GM12872 (cell line): ENCODE measurements around the gene CD163L1.

ENCODE experiments used
- TF ChIP-seq, protein P1 (sequence below): IDR thresholded peaks from 3 replicates; pipeline ENCODE4 v1.5.1; 2011; ENCODE audit warnings: low read depth, mild to moderate bottlenecking, low read length, moderate library complexity; ENCODE audit not compliant: insufficient read depth

The CD163L1 gene

GRCh38 chr12:7351177-7351576 is 92.8 kb downstream of the CD163L1 start:
- TF ChIP-seq, protein P1, sequence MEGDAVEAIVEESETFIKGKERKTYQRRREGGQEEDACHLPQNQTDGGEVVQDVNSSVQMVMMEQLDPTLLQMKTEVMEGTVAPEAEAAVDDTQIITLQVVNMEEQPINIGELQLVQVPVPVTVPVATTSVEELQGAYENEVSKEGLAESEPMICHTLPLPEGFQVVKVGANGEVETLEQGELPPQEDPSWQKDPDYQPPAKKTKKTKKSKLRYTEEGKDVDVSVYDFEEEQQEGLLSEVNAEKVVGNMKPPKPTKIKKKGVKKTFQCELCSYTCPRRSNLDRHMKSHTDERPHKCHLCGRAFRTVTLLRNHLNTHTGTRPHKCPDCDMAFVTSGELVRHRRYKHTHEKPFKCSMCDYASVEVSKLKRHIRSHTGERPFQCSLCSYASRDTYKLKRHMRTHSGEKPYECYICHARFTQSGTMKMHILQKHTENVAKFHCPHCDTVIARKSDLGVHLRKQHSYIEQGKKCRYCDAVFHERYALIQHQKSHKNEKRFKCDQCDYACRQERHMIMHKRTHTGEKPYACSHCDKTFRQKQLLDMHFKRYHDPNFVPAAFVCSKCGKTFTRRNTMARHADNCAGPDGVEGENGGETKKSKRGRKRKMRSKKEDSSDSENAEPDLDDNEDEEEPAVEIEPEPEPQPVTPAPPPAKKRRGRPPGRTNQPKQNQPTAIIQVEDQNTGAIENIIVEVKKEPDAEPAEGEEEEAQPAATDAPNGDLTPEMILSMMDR: no peak

DNA sequence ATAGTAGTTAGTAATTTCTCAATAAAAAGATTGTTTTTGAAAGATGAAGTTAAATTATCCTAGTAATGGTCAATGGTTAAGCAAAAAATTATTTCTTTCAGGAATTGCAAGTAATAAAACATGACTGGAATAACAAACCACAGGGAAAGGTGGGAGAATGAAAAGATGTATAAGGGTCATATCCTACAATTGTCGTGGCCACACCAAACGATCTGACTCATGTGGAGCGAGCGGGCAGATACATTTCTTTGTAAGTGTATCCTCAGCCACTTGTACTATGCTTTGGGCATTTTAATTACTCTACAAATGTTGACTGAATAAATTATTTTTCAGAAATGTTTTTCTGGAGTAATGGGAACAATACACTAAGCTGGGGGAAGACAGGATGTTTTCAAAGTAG is 94.5 kb downstream of the CD163L1 start:
- TF ChIP-seq, protein P1: no peak

DNA sequence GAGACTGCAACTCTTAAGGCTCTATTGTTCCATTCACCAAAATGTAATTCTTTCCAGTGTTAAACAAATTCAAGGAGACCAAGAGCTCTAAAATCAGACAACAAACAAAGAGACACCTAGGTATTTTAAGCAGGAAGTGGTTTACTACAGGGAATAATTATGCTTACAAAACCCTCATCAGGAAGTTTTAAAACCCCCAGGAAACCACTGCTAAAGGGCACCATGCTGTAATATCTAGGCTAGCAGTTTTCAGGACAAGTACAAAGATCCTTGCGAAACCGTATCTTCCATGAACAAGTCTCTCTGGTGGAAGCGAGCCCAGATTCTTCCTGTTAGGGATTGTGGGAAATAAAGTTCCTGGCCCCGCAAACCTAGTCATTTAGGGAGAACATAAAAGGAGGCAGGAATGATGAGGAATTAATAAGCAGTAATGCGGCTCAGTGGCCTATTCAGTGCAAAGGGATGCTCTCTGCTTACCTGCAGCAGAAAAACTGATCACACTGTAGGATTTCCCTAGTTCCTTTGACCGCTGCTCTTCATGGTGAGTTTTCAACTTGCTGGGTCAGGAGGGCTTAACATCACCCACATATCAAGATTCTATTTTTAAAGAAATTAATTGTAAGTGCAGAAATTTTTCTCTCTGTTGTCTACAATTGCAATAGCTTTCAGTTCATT is 97.3 kb downstream of the CD163L1 start:
- TF ChIP-seq, protein P1: no peak

- TF ChIP-seq, protein P1: no peak
Observed at GRCh38 chr12:7344833-7345606, 98.9 kb downstream of the CD163L1 start.

DNA sequence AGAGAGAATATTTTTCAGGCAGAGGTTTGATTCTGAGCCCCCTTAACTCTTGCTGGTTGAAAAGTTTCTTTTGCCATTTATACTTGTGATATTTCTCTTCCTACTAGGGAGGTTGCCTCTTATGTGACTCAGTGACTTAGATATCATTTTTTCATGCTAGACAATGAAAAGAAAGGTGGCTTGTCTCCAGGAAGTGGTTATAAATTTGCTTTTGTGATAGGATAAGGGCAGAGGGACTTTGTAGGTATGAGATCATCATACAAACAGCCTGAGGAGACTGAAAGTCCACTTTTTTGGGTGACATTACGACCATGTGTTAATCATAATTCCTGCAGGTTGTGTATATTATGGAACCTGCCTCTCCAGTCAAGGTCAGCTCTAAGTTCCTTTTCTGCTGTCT is 104.3 kb downstream of the CD163L1 start:
- TF ChIP-seq, protein P1: no peak

DNA sequence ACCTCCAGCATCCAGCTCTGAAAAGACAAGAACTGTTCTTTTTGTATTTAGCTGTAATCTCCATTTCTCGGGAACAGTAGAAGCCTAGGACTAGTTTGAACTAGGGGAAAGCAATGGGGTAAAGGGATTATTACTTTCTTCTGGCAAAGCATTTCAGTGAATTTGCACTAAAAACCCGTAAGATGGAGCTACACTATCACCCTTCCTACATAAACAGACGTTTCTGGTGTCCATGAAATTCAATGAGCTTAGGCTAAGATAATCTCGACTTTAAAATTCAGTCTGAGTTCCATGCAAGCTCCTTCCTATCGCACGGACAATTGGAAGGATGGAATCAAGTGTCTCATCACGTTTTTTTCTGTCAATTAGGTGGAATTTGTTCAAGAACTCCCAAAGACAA is 116.0 kb downstream of the CD163L1 start:
- TF ChIP-seq, protein P1: no peak

DNA sequence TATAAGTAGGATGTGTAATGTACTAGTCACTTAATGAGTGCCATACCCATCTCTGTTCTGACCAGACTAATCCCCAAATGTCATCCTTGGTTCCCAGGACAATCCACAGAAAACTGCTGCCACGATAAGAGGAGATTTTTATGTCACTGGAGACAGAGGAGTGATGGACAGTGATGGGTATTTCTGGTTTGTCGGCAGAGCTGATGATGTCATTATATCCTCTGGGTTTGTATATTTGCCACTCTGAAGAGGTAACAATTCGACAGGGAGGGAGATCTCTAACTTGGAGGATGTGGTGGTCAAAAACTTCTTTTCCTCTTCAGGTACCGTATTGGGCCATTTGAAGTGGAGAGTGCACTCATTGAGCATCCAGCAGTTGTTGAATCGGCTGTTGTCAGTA is 119.8 kb downstream of the CD163L1 start:
- TF ChIP-seq, protein P1: no peak
